HG03039 (cell line): ENCODE measurements around the gene NHLH2.

ENCODE experiments used
- ATAC-seq: cut with Tn5 transposase; IDR thresholded peaks from one replicate; pipeline ENCODE4 v1.9.1; 2021; ENCODE audit warnings: mild to moderate bottlenecking, moderate library complexity; ENCODE audit not compliant: unreplicated experiment

NHLH2 gene

GRCh38 chr1:115840605-115841460, at the start of gene NHLH2:
Gene NHLH2 (minus strand): TSS chr1:115841126. CDS start chr1:115838372, 2,754 bp downstream.
- no peak for ATAC-seq

GRCh38 chr1:115890580-115890979, 49.7 kb upstream of the NHLH2 start:
- no peak for ATAC-seq

DNA sequence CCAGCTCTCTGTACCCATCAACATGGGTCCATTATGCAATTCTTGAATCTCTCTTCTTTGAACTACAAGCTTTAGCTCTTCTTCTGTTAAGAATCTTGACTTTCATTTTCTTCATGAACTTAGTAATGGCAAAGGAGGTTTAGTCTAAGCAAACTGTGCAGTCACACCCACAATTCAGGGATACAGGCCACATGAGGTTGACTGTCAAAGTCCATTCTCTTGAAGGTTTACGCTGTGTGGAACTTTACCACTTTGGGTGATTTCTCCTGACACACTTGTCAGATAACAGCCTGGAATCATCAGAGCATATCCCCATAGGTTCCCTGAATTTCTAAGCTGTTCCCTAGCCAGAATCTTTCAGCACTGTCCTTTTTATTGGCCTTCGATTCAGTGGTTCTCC, 48.0 kb upstream of the NHLH2 start:
- no peak for ATAC-seq

DNA sequence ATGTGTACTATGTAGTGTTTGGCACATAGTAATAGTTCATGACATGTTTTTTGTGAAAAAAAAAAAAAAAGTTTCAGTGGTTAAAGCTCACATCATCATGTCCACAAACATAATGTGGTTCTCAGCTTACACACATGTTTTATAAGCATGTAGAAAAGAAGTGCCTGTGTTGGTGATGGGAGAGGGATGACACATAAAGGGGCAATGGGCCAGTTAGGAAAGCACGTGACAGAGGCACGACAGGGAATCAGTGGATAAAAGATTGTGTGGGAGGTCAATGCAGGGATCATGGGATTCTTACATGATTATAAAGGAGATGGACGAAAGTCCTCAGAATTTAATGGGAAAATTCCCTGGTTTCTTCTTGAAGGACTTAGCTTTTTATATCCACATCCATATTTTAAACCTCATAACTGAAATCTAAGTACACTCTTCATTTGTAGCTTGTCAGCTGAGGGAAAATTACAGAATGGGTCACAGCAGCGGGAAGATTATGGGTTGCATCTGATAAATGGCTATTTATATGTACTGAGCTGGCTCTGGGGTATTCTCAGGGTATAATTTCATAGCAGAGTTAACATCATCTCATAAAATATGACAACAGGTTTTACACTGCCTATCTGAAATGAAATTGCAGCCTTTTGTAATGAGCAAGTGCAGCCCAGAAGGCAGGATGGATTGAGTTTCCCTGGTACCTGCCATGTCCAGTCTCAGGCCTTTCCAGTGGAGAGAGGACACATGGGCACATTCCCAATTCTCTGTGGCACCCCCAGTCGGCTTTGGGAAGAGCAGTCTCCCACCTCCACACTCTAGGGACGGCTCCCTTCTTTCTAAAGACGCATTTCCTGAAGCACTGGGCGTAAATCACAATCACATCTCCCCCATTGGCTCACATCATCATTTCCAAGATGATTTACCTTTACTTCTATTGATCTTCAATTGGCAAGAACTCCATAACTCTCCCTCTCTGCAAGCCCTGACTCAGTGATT, 42.3 kb upstream of the NHLH2 start:
- ATAC-seq: no peak

DNA sequence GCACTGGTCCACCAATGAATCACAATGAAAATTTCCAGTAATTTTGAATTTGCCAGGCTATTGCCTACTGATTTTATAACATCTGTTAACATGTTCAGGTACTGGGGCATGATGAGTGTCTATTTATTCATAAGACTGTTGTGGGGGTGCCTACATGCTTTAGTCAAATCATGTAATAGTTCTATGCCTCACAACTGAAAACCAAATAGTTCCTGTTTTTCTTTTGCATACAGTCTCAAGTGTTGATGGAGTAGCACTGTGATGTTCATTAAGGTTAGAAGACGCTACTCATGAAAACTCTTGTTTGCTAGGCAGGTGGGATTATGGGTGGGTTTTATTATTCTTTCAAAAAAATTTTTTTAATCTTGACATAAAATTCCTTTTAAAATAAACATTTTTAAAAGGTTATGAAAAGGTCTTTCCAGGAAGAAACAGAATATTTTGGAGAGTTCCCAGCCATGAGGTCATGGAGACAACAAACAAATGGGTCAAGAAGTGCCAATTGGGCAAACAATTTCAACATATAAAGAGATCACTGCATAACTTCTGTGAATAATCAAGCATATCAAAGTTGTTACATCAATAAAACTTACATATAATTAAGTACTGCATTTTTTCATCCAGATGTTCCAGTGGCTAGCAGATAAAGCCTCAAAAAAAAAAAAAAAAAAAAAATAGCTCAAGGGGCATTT, 40.2 kb upstream of the NHLH2 start:
- ATAC-seq: no peak

GRCh38 chr1:115879977-115880376, 39.1 kb upstream of the NHLH2 start:
- ATAC-seq: no peak

GRCh38 chr1:115877511-115877910, 36.6 kb upstream of the NHLH2 start:
- ATAC-seq: no peak

DNA sequence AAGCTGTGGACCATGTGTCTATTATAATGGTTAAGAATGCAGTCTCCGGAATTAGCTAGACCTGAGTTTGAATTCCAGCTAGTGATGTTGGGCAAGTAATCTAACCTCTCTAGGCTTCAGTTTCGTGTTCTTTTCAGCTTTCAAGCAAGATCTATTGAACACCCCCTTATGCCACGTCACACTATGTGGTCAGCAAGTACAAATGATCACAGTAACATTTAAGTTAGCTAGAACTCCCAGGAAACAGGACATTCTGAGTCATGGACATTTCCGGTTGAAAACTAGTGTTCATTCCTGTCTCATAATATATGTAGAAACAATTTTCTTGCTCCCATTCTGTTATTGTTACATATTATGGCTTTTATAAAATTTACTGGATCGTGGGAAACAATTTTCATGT, 34.0 kb upstream of the NHLH2 start:
- ATAC-seq: no peak

DNA sequence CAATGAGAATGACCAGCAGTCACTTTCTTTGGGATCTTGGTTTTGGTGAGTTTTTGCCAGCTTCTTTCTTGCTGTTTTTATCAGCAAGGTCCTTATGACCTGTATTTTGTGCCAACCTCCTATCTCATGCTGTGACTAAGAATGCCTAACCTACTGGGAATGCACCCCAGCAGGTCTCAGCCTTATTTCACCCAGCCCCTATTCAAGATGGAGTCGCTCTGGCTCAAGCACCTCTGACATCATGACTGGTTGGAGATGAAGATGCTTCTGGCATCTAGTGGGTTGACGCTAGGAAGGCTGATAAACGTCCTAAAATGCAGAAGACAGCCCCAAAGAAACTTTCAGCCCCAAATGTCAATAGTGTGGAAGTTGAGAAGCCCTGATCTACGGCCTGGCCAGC, 33.6 kb upstream of the NHLH2 start:
- no peak for ATAC-seq

GRCh38 chr1:115873184-115873583, 32.3 kb upstream of the NHLH2 start:
- ATAC-seq: no peak

DNA sequence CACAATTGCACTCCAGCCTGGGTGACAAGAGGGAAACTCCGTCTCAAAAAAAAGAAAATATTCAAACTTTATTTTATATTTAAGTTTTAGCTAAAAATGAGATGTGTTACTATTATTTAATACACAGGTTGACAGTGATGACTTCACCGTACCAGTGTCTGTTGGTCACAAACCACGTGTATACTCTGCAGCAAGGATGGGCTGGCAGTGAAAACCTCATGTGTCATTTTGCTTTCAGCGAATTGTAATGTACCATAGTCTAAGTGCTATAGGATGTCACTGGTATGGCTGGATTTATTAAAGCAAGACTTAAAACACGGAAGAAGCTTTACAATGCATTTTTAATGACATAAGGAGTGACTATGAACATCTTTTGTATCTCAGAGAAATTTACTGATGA, 28.1 kb upstream of the NHLH2 start:
- no peak for ATAC-seq

GRCh38 chr1:115867216-115867615, 26.3 kb upstream of the NHLH2 start:
- ATAC-seq: no peak

GRCh38 chr1:115865704-115866380, 24.9 kb upstream of the NHLH2 start:
- no peak for ATAC-seq

DNA sequence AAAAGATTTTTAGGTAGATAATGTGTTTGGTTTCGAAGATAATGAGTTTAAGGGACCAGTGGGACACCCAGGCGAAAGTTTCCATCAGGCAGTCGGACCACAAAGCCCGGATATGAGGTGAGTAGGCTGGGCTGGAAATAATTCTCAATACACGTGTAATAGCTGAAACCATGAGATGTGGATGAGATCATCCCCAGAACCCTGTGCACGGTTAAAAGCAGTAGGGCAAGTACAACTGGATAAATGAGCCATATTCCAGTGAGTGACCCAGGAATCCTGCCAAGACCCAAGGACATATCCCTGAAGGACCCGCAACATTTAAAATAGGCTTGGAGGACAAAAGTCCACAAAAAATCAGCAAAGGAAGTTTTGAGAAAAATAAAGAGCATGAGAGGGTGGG, 21.5 kb upstream of the NHLH2 start:
- no peak for ATAC-seq

- ATAC-seq: no peak
These were observed 13.1 kb upstream of the NHLH2 start for GRCh38 chr1:115854005-115854404.

GRCh38 chr1:115850937-115851336, 10.0 kb upstream of the NHLH2 start:
- no peak for ATAC-seq

- ATAC-seq: no peak
These were observed 6.9 kb upstream of the NHLH2 start for GRCh38 chr1:115847787-115848186.

DNA sequence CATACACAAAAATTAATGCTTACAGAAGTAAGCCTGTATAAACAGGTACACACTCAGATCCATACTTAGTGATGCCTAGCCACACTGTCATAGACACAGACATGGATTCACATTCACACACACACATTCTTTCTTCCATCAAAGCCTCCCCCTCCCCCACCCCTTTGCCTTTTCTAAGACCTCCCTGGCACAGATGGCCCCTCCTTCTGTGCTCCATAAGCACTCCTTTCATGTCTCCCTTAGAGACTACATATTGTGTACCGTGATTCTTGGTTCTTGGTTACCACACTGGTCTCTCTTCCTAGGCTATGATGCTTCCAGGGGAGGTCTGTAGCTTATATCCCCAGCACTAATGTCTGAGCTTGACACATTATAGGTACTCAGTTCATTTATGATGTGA, 2.0 kb upstream of the NHLH2 start:
- no peak for ATAC-seq

GRCh38 chr1:115839679-115840237, 1.2 kb downstream of the NHLH2 start:
- no peak for ATAC-seq

DNA sequence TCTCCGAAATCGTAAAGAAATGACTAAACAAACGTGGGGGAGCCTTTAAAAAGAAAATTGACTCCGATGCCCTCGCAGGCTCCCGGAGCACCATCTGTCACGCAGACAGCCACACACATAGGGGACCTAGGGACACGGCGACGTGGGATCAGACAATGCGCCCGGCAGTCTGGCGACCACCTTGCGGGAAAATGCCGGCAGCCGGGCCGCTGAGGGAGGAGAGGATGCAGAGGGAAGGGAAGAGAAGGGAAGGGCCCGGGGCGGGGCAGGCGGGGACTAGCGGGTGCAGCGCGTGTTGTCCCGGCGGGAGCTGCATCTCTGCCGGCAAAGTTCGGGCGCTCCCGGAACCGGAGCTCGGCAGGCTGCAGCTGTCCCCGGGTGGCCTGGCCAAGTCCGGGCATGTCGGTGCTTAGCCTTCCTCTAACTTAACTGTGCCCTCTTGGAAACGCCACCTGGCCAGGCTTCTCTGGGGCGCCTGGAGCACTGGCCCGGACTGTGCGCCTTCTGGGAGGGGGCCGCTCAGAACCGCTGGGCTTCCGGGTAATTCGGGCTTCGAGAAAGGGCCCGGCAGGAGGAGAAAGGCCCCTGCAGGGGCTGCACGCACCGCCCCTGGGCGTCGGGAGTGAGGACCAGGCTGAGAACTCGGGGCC, 1.8 kb downstream of the NHLH2 start:
- ATAC-seq: no peak
